IMR-90 (cell line): Measurements from ENCODE around the gene PCDH1. TPM values are rescaled to one million over a fixed set of nuclear protein-coding genes. Genes with fewer than 3 reads are reported as not detected.

Experiments used
- ATAC-seq: fragments of 200-7000 bp; cut with Tn5 transposase; 2 replicates; pipeline ENCODE4 v1.9.1; 2020; ENCODE audit warnings: low read depth, mild to moderate bottlenecking, moderate library complexity
- BruUV-seq: library from RNA; stranded (reverse); fragments of 400-500 nt; replicated peaks from 2 replicates; lab custom pipeline; 2021; lab: Mats Ljungman, UMichigan
- CTCF ChIA-PET: fragments of 300-600 bp; formaldehyde crosslinking; extraction: SDS; loops from one replicate; lab custom pipeline; 2021; ENCODE audit warnings: antibody characterized with exemption; lab: Yijun Ruan, JAX
- POLR2A ChIA-PET: fragments of 300-600 bp; sonication (Branson Sonifier 250); formaldehyde crosslinking; loops from one replicate; lab custom pipeline; 2022; ENCODE audit warnings: antibody characterized with exemption; ENCODE audit not compliant: unreplicated experiment; lab: Charles Lee
- DNase-seq: peaks from one replicate; pipeline ENCODE4 v3.0.0; 2013
- H2AFZ ChIP-seq: replicated peaks from 2 replicates; pipeline ENCODE3; 2013; ENCODE audit warnings: low read length, mild to moderate bottlenecking; ENCODE audit not compliant: poor library complexity
- H2AK5ac ChIP-seq: 2 replicates; pipeline ENCODE4 v1.6.1; 2013; ENCODE audit warnings: low read depth, low read length, inconsistent platforms
- H2AK9ac ChIP-seq: replicated peaks from 2 replicates; pipeline ENCODE3; 2013; ENCODE audit warnings: mild to moderate bottlenecking, low read depth, low read length, moderate library complexity; ENCODE audit not compliant: poor library complexity
- H2BK120ac ChIP-seq: 2 replicates; pipeline ENCODE4 v1.6.1; 2013; ENCODE audit warnings: low read depth, low read length, inconsistent platforms
- H2BK15ac ChIP-seq: 3 replicates; pipeline ENCODE4 v1.6.1; 2013; ENCODE audit warnings: low read depth, low read length, inconsistent platforms
- H2BK20ac ChIP-seq: 2 replicates; pipeline ENCODE4 v1.6.1; 2013; ENCODE audit warnings: low read depth, mild to moderate bottlenecking, inconsistent platforms, low read length, moderate library complexity
- H2BK5ac ChIP-seq: 2 replicates; pipeline ENCODE4 v1.6.1; 2013; ENCODE audit warnings: mild to moderate bottlenecking, low read depth, low read length, inconsistent platforms; ENCODE audit not compliant: poor library complexity, severe bottlenecking
- H3K14ac ChIP-seq: replicated peaks from 2 replicates; pipeline ENCODE4 v1.6.1; 2013; ENCODE audit warnings: low read depth, low read length, inconsistent platforms
- H3K18ac ChIP-seq: 2 replicates; pipeline ENCODE4 v1.6.1; 2013; ENCODE audit warnings: low read depth, low read length, control low read depth
- H3K23ac ChIP-seq: 2 replicates; pipeline ENCODE4 v1.6.1; 2013; ENCODE audit warnings: low read depth, low read length, inconsistent platforms
- H3K27ac ChIP-seq: 2 replicates; pipeline ENCODE4 v1.5.1; 2013; ENCODE audit warnings: mild to moderate bottlenecking, control low read depth, low read length; ENCODE audit not compliant: insufficient read depth
- H3K27me3 ChIP-seq: 2 replicates; pipeline ENCODE4 v1.6.1; 2013; ENCODE audit warnings: low read length; ENCODE audit not compliant: control insufficient read depth, insufficient read depth
- H3K36me3 ChIP-seq: 2 replicates; pipeline ENCODE4 v1.6.1; 2013; ENCODE audit warnings: low read length, mixed read lengths; ENCODE audit not compliant: control insufficient read depth, insufficient read depth
- H3K4ac ChIP-seq: 2 replicates; pipeline ENCODE4 v1.6.1; 2013; ENCODE audit warnings: low read depth, low read length, inconsistent platforms
- H3K4me1 ChIP-seq: 2 replicates; pipeline ENCODE4 v1.6.1; 2013; ENCODE audit warnings: low read length, mixed read lengths; ENCODE audit not compliant: control insufficient read depth, insufficient read depth
- H3K4me2 ChIP-seq: 2 replicates; pipeline ENCODE4 v1.6.1; 2013; ENCODE audit warnings: low read depth, mild to moderate bottlenecking, control low read depth, low read length, moderate library complexity
- H3K4me3 ChIP-seq: 2 replicates; pipeline ENCODE4 v1.5.1; 2013; ENCODE audit warnings: low read depth, mild to moderate bottlenecking, control low read depth, low read length, moderate library complexity; ENCODE audit not compliant: insufficient read depth
- H3K56ac ChIP-seq: 2 replicates; pipeline ENCODE4 v1.6.1; 2013; ENCODE audit warnings: low read length, inconsistent platforms; ENCODE audit not compliant: insufficient read depth; ENCODE audit errors: extremely low read depth
- H3K79me1 ChIP-seq, 2 experiments: 2 replicates each; pipeline ENCODE4 v1.6.1; 2013; ENCODE audit warnings: low read length in 2 of 2, inconsistent platforms in 1 of 2, low read depth in 1 of 2
- H3K9ac ChIP-seq: 2 replicates; pipeline ENCODE4 v1.6.1; 2013; ENCODE audit warnings: low read depth, low read length, control low read depth
- H3K9me1 ChIP-seq: 2 replicates; pipeline ENCODE4 v1.6.1; 2013; ENCODE audit warnings: low read length, inconsistent platforms; ENCODE audit not compliant: insufficient read depth
- H3K9me3 ChIP-seq: 2 replicates; pipeline ENCODE4 v1.6.1; 2013; ENCODE audit warnings: low read length; ENCODE audit not compliant: control insufficient read depth, insufficient read depth
- H4K20me1 ChIP-seq: 2 replicates; pipeline ENCODE4 v1.6.1; 2013; ENCODE audit warnings: low read length, inconsistent platforms; ENCODE audit not compliant: insufficient read depth
- H4K5ac ChIP-seq: 2 replicates; pipeline ENCODE4 v1.6.1; 2013; ENCODE audit warnings: mild to moderate bottlenecking, low read depth, low read length, control low read depth
- H4K8ac ChIP-seq, 2 experiments: 2 replicates each; pipeline ENCODE4 v1.6.1; 2013; ENCODE audit warnings: low read depth in 2 of 2, low read length in 2 of 2, control low read depth in 1 of 2, inconsistent platforms in 1 of 2
- H4K91ac ChIP-seq: 2 replicates; pipeline ENCODE4 v1.6.1; 2013; ENCODE audit warnings: low read depth, low read length, inconsistent platforms; ENCODE audit not compliant: insufficient read depth
- FOS ChIP-seq: fragments of 150-350 bp; IDR thresholded peaks from 2 replicates; pipeline ENCODE4 v1.6.1; 2016; ENCODE audit warnings: low read depth, low read length
- WGBS, 2 experiments: methylation state at CpG; one replicate each; pipeline versions ENCODE4 v1.1.5 to v1.1.7; 2013; ENCODE audit warnings: missing lambda C conversion rate in 2 of 2; ENCODE audit not compliant: insufficient read length in 1 of 2; ENCODE audit errors: extremely low coverage in 2 of 2; 5-methylcytosine and 5-hydroxymethylcytosine counted together
- dilution Hi-C: fragments of 300-500 bp; cut with HindIII; formaldehyde crosslinking; loops from one replicate; pipeline ENCODE4 v1.14.3; 2018; ENCODE audit warnings: low sequenced_read_pairs; ENCODE audit not compliant: unreplicated experiment
- in situ Hi-C: fragments of 300-500 bp; cut with MboI; formaldehyde crosslinking; loops from 3 replicates; pipeline ENCODE4 v1.14.3; 2019; ENCODE audit warnings: low sequenced_read_pairs, inconsistent platforms, mixed read lengths
- intact Hi-C: fragments of 100-400 bp; cut with micrococcal nuclease; formaldehyde crosslinking; loops from 2 replicates; pipeline ENCODE4 v1.10.0; 2022
- polyA plus RNA-seq, 3 experiments: library from polyadenylated mRNA; depleted of rRNA; stranded (reverse); fragments of >200 nt; gene quantifications; 2 replicates each; pipeline ENCODE4 v1.2.3, GENCODE V29; 2012; ENCODE audit warnings: low replicate concordance in 1 of 3
- total RNA-seq: library from RNA; depleted of rRNA; stranded (reverse); fragments of >200 nt; gene quantifications from 2 replicates; pipeline ENCODE4 v1.2.3, GENCODE V29; 2012

The PCDH1 gene
- total and polyA plus RNA-seq, 2 of the 4 experiments (the other 2 are of a cell fraction), result 0.74 to 0.90 TPM

- Histone ChIP-seq H4K5ac (no peak overlapping the region), H3K23ac (no peak overlapping the region), H2BK15ac (no peak overlapping the region), H2BK120ac (no peak overlapping the region), H3K27me3 (peaks cover 44% of the 10 kb centered on the region), H3K4me1 (no peaks in the 10 kb centered on the region), H3K56ac (no peak overlapping the region), H3K9me1 (no peaks in the 10 kb centered on the region), H3K27ac (no peak overlapping the region), H3K14ac (no peak overlapping the region), H2AFZ (no peak overlapping the region), H3K9ac (no peak overlapping the region), H2AK5ac (no peak overlapping the region), H3K9me3 (no peaks in the 10 kb centered on the region), H3K4me3 (no peak overlapping the region), H4K20me1 (no peaks in the 10 kb centered on the region), H2BK20ac (no peak overlapping the region), H4K8ac (no peak overlapping the region), H3K36me3 (no peaks in the 10 kb centered on the region), H3K4ac (no peak overlapping the region), H3K79me1 (no peaks in the 10 kb centered on the region), H2AK9ac (no peak overlapping the region), H2BK5ac (no peak overlapping the region), H3K4me2 (no peak overlapping the region), H3K18ac (no peak overlapping the region), H4K91ac (no peak overlapping the region)
- POLR2A ChIA-PET, result no interaction called here
- CTCF ChIA-PET, result no interaction called here
- dilution Hi-C loops (no loop called here), in situ Hi-C loops (no loop called here), intact Hi-C loops (no loop called here)
- no TSS peak for BruUV-seq
- WGBS, 2 experiments, result 67% methylated on average over 5 of the region's 12 CpGs; no CpG with 5 or more reads in 1 of the 2 experiments
- DNase-seq (no peak), ATAC-seq (no peak)
- no peak for TF ChIP-seq FOS
Measured at GRCh38 chr5:141857226-141857625, 21.0 kb downstream of the PCDH1 start.
